GM19463 (cell line): ENCODE results near the gene ACBD4.

Source experiments
- ATAC-seq: cut with Tn5 transposase; IDR thresholded peaks from one replicate; pipeline ENCODE4 v1.9.1; 2021; ENCODE audit warnings: mild to moderate bottlenecking, moderate library complexity; ENCODE audit not compliant: unreplicated experiment

ACBD4 gene

DNA sequence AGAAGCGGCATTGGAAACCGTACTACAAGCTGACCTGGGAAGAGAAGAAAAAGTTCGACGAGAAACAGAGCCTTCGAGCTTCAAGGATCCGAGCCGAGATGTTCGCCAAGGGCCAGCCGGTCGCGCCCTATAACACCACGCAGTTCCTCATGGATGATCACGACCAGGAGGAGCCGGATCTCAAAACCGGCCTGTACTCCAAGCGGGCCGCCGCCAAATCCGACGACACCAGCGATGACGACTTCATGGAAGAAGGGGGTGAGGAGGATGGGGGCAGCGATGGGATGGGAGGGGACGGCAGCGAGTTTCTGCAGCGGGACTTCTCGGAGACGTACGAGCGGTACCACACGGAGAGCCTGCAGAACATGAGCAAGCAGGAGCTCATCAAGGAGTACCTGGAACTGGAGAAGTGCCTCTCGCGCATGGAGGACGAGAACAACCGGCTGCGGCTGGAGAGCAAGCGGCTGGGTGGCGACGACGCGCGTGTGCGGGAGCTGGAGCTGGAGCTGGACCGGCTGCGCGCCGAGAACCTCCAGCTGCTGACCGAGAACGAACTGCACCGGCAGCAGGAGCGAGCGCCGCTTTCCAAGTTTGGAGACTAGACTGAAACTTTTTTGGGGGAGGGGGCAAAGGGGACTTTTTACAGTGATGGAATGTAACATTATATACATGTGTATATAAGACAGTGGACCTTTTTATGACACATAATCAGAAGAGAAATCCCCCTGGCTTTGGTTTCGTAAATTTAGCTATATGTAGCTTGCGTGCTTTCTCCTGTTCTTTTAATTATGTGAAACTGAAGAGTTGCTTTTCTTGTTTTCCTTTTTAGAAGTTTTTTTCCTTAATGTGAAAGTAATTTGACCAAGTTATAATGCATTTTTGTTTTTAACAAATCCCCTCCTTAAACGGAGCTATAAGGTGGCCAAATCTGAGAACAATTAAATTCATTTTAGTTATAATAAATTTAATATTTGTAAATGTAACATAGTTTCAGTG, 14.5 kb downstream of the ACBD4 start:
- no peak for ATAC-seq

DNA sequence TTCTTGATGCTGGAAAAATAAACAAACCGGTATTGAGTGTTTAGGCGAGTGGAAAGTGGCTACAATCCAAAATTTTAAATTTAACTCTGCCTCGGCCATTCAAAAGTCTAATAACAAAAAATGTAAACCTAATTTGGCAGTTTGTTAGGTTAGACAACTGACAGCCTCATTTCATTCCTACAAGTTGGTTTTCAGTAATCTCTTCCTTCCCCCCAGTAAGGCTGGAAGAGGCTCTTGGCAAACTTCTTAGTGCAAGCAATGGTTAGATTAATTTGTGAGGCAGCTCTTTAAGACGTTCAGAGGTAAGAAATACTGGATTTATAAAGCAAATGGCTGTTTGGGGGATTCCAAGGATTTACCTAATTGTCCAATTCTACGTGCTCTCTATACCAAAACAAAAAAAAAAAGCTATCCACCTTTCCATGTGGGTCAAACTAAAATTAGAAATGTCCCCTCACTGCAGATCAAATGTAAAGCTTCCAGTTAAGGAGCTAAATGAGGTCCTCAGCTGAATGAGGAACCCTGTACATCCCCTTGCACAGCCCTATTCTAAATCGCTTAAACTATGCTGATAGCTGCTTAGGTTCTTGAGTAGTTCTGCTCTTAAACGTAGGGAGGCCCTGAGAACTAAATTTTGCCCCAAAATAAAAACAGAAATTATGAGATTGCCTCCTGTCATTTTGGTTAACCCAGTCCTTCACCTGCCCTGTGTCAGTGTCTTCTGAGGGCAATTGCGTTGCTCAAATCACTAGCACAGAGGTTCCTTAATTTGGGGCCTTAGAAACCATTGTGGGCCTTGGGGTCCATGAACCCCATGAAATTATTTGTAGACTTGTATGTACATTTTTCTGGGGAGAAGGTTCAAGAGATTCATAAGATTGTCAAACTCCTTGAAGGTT, 15.7 kb downstream of the ACBD4 start:
- no peak for ATAC-seq

DNA sequence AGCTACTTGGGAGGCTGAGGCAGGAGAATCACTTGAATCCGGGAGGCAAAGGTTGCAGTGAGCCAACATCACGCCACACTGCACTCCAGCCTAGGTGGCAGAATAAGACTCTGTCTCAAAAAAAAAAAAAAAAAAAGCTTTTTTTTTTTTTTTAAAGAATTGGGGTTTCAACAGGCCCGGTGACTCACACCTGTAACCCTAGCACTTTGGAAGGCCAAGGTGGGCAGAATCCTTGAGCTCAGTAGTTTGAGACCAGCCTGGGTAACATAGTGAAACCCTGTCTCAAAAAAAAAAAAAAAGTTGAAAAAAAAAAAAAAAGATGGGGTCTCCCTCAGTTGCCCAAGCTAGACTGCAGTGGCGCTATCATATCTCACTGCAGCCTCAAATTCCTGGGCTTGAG, 19.5 kb downstream of the ACBD4 start:
- ATAC-seq = no peak

DNA sequence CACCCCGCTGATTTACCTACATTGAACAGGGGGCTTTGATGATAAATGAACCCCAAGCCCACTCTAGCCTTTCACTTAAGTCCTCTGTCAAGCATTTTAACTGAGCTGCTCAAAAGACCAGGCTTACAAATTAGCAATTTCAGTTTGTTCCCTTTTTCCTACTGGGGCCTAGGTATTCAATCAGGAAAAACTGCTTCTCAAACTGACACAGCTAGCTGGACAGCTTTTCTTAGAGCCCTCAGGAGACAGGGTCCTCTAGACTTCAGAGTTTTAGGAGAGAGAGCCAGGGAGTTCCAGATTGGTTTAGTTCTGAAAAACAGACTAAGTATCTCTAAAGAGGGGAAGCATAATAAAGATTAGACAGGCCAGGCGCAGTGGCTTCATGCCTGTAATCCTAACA, 20.0 kb downstream of the ACBD4 start:
- ATAC-seq = no peak

DNA sequence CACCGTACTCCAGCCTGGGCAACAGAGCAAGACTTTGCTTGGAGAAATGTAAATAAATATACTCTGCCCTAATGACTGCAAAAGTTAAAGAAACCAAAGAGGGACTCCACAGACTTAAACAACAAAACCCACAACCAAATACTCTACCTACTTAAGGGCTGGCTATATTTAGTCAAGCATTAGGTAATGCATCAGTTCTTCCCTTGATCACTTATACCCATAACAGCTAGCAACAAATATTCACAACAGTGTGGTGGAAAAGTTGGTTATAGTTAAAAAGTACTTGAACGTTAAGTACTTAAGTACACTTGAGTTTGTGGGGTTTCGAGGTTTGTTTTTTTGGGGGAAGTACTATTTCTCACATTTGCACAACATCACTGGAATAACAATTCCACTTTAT, 20.8 kb downstream of the ACBD4 start:
- no peak for ATAC-seq

DNA sequence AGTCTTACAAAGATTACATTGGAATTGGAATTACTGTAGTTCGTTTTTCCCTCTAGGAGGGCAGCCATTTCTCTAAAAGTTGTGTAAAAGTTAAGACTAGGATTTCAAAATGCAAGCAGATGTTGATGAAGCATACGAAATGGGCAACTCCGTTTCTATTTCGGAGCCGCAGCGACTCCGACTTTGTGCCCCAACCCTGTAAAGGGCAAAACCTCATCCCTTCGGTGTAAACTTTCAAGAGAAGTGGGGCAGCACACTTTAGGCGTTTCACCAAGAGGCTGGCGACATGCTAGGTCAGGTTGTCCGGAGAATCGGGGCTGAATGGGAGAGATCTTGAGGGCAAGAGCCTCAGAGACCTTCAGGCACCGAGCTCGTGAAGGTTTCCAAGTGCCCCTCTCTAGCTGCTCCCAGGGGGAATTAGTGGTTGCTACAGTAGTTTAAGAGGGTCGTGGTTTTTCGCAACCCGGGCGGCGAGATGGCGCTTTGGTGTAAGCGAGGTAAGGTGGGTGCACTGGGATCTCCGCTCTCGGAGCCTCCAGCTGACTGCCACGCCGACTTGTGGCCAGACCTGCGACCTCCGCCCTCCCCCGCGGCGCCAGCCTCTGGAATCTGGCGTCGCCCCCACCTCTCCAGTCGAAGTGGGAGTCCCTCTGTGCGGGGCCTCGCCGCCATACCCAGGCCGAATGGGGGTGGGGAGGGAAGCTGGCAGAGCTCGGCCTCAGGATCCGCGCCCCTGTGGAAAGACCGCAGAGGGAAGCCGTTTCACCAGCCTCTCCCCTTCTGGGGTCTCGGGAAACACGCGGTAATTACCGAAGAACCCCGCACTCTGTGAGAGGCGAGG, 25.2 kb downstream of the ACBD4 start:
- ATAC-seq = peak; percentile 3

DNA sequence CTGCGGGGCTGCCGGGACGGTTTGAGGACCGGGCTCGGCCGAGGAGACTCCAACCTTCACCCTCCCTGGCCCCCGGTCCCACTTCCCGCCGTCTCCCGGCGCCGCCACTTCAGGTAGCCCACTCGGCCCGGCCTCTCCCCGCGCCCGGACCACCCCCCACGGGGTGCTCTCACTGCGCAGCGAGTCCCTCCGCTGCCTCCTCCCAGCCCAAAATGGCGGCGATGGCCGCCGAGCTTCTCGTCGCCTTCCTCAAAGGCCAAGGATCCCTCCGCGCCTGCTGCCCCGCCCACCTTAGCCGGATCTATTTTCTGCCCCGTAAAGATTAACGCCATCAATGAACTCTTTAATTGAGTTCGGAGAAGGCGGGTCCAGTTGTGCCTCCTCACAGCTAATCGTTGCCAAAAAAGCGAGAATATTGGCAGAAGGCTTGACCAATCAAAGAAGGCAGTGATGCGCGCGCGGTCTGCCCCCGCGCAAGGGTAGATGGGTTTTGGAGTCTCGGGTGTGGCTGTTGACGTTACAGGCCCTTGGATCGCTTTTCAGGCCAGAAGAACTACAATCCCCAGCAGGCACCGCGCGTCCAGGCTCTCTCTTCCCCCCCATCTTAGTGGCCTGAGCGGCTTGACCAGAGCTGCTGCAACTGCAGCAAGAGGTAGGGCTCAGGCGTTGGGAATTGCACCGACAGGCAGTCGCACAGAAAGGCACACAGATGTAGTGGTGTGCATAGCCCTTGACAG, 26.0 kb downstream of the ACBD4 start, which contains the start of gene HEXIM2:
Gene HEXIM2 (plus strand): TSS at position 588 of the 737 bp plus-strand sequence. CDS start 919 bp downstream, outside the sequence.
- ATAC-seq = peak; percentile 92

DNA sequence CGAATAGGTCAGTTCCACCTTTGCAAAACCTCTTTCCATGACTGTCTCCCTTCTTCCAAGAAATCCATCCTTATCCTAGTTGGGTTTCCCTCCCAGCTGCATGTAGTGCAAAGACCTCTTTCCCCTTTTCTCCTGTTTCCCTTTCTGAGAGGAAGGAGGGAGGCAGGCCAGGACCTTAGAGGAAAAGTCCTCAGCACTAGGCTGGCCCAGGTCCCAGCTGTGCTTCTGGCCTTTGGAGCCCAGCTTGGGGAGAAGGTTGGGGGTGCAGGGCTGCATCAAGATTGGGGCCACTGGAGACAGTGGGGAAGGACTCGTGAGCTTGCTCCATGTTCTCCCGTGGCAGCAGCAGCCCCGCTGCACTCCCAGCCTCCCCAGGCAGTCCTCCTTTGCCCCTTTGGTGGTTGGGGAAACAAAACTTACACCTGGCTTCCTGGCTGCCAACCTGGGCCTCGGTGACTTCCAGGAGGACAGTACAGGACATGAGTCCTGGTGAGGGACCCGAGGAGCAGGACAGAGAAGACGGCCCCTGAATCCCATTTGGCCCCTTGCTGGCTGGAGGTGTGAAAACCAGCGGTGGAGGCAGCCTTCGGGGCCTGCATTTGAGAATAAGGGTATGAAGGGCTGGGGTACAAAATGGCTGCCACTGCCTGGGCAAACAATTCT, 26.7 kb downstream of the ACBD4 start:
- no peak for ATAC-seq

DNA sequence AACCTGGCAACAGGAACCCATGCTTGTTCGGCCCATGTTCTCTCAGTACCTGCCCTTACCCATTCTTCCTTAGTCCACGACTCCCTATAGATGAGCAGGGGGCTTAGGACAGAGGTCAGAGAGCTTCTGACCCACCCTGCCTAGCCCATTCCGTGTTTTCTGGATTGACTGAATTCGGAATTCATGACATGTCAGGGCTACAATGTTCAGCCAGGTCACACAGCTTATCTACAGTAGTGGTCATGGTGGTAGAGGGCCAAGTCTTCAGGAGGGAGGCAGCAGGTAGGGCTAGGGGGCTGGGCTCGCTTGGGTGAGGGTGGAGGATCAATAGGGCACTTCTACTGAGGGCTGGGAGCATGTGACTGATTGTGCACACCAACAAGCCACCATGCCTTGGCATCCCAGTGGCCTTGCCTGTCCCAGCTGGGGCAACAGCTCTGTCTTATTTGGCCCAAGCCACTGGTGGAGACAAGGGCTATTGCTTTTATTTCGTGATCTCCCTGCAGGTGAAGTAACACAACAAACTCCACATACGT, 29.3 kb downstream of the ACBD4 start:
- no peak for ATAC-seq

DNA sequence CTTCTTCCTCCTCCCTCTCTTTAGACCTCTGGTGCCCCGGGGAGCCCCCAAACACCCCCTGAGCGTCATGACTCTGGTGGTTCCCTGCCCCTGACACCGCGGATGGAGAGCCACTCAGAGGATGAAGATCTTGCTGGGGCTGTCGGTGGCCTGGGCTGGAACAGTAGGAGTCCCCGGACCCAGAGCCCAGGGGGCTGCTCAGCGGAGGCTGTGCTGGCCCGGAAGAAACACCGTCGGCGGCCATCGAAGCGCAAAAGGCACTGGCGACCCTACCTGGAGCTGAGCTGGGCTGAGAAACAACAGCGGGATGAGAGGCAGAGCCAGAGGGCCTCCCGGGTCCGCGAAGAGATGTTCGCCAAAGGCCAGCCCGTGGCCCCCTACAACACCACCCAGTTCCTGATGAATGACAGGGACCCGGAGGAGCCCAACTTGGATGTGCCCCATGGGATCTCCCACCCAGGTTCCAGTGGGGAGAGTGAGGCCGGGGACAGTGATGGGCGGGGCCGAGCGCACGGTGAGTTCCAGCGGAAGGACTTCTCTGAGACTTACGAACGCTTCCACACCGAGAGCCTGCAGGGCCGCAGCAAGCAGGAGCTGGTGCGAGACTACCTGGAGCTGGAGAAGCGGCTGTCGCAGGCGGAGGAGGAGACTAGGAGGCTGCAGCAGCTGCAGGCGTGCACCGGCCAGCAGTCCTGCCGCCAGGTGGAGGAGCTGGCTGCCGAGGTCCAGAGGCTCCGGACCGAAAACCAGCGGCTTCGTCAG, 33.7 kb downstream of the ACBD4 start:
- no peak for ATAC-seq

DNA sequence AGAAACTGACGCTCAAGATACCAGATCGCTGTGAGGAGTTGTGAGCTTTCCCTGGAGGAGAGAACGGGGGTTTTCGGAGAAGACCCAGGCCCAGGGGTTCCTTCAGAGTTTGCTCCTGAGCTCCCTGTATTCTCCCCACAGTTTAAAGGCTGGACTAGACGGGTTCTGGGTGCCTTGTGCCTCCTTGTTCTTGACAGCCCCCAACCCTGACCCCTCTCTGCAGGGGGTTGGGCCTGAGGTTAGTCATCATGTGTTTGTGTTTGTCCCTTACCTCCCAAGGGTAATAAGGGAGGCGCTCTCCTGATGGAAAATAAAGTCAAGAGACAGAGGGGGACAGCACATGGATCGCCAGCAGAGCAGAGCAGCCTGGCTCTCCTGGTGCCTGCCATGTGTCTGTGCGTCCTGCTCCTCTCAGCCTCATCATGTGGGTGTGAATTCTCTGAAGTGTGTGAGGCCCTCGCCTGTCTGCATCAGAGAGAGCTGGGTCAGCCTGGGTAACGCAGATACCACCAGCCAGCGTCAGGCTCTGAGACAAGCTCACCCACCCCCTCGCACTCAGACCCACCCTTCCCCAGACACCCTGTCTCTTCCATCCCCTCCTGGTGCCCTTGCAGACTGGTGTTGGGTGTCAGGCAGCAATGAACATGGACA, 34.9 kb downstream of the ACBD4 start:
- ATAC-seq = no peak

DNA sequence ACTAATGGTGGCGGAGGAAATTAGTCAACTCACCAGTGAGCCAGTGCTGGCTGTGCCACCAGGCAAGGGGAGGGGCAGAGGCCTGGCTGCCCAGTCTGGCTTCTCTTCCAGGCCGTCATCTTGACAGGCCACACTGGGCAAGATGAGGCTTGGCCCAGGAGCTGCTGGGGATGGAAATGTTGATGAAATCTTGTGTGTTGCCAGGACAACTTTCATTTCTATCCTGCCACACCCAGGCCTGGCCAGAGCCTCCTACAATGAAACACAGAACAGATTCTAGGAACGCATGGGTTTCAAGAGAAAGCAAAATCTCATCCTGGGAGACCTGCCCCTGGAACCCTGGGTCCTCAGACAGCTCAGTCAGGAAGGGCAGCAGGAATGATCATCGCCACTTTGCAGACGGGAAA, 35.4 kb downstream of the ACBD4 start:
- ATAC-seq = no peak

DNA sequence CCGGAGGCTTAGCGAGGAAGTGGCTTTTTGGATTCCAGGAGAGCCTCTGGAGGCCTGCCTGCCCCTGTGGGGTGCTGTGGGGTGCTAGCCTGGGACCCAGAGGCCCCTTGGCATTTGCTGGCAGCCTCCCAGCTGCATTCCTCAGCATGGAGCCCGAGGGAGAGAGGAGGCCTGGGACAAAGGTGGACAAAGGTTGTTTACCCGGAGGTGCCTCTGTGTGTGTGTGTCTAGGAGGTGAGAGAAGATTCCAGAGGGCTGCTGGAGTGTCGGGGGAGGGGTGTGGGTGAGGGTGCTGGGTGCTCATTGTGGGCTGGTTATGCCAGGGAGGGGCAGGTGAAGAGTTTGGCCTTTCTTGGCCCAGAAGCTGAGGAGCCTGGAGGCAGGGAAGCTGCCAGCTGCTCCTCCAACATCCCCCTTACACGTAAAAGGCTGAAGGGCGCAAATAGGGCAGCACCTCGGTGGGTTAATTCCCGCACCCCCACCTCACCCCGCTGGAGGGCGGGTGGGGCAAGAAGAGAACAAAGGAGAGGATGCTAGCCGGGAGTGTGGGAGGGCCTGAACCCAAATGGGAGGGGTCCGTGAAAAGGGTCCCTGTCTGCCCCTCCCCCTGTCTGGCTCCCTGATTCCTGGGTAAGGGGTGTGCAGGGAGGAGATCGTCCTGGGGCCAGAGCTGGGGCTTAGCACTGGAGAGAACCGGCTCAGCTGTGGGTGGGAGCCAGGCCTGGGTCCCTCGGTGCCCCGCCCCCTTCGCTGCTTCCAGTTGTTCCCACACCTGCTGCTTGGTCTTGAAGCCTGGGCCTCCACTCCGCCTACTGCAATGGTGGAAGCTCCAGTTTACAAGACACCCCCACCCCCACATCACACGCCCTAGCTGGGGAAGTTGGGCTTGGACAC, 36.1 kb downstream of the ACBD4 start:
- ATAC-seq = no peak

DNA sequence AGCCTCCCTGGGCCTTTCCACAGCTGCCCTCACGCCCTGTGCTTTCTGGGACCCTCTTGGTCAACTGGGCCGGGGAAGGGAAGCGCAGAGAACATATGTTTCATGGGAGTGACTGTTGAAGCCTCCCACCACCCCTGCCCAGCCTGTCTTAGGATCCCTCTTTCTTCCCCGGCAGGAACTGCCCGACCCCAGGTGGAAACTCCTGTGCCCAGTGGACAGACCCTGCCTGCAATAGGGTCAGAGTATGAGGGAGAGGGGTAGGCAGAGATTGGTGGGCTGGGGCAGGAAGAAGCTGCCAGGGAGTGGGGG, 36.7 kb downstream of the ACBD4 start:
- no peak for ATAC-seq

DNA sequence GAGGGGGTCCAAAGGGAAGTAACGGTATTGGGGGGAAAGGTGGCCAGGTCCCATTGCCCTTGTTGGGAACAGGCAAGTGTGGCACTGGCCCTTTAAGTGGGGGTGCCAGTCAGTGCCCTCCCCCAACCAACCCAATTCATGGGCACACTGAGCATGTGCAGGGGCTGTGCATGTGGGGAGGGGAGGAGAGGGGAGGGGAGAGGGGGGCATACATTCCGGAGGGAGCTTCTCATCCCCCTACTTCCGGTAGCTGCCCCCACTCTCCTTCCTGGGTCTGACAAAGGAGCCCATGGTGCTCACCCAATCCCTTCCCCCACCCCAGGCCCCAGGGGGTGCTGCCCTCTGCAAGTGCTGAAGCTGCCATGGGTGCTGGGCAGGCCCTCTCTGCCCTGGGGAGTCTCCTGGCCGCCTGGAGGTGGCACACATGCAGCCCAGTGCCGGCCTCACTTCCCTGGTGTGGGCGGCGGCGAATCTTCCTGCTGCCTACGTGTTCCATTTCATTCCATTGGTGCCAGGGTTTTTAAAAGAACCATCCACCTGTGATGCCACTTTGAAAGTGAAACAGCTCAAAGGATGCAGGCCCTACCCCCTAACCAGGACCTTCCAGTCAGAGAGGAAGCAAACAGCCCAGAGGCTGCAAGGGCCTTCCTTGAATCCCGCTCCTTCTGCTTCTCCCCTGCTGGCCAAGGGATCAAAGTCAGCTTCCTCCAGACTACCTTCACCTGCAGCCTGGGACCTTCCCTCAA, 37.2 kb downstream of the ACBD4 start:
- no peak for ATAC-seq

DNA sequence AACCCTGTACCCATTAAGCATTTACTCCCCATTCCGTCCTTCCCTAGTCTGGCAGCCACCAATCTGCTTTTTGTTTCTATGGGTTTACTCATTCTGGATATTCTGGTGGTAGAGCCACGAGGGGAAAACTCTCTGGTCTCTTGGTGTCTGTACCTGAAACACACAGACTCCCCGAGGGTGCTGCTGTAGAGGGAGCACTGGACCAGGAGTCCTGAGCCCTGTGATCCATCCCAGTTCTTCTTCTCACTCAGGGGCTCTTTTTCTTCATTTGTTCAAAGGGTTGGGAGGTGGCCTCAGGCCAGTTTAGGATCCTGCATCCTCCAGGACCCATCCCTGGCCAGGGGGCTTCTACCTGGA, 40.2 kb downstream of the ACBD4 start:
- no peak for ATAC-seq

DNA sequence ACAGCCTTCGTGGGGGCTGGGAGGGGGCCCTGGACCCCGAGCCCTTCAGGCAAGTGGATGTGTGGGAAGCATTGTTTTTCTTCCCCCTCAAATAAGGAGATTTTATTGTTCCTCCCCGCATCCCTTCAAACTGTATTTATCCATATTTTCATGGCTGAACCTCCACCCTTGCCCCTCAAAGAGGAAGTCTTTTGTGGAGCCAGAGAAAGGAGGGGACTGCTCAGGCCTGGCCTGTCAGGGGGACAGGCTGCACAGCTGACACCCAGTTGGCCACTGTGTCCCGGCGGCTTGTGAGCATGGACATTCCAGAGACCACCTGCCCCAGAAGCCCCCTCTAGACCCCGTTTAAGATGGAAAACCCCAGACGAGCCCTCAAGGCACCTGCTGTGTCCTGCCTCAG, 42.1 kb downstream of the ACBD4 start:
- ATAC-seq = no peak
